GM12801 (cell line): Measurements from ENCODE around the gene LITAFD.

ENCODE experiments used
- CTCF ChIP-seq: IDR thresholded peaks from one replicate; pipeline ENCODE4 v1.5.1; 2011; ENCODE audit warnings: control low read depth; ENCODE audit not compliant: insufficient read length; ENCODE audit errors: extremely low read depth

Gene LITAFD

DNA sequence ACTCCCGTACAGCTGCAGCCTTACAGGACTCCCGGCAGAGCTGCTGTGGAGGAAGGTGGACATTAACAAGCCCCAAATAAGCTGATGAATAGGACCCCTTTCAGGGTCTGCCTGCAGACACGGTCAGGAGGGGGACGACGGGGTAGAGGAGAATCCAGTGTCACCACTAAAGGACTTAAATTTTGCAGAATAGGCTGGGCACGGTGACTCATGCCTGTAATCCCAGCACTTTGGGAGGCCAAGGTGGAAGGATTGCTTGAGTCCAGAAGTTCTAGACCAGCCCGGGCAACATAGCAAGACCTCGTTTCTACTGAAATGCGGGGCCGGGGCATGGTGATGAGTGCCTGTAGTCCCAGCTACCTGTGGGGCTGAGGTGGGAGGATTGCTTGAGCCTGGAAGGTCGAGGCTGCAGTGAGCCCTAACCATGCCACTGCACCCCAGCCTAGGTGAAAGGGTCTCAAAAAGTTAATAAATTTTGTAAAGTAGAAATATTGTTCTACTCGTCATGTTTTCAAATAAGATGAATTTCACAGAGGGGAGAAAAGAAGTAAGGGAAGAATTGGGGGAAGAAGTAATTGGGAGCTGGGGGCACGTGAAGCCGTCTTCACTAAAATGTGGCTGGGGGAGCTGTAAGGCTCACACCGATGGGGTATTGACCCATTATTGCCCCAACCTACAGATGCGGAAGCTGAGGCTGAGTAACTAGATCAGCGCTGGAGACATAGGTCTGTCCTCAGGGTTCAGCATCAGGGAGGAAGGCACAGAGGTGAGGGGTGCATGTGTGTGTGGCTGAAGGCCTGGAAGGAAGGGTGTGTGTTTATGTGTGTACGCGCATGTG lies 4.7 kb downstream of the LITAFD start:
- TF ChIP-seq CTCF = no peak

- TF ChIP-seq CTCF = no peak
These were observed 5.2 kb downstream of the LITAFD start for GRCh38 chr16:8887431-8887765.

DNA sequence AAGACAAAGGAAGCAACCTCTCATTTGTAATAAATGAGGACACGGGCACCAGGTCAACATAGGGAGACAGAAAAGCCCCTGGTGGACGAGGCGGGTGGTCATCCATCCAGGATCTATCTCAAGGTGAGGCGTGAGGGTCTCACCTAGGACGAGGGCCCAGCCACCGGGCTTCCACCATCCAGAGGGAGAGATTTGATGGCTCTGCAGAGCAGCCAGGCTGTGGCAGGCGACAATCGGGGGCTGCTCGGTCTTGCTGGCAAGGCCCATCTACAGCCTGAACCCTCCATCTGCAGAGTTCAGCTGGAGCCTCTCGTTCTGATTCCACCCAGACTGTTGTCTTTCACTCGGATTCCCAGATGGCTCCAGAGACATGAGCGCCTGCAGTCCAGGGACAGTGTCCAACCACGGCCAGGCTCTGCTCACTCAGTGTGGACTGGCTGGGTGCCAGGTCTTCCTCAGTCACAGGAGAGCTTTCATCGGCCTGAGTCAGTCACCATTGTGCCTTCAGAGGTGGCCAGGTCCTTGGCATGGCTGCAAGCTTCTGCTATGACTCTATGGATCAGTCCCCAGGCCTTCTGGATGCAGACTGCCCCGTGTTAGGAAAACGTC lies 5.9 kb downstream of the LITAFD start:
- no peak for TF ChIP-seq CTCF

DNA sequence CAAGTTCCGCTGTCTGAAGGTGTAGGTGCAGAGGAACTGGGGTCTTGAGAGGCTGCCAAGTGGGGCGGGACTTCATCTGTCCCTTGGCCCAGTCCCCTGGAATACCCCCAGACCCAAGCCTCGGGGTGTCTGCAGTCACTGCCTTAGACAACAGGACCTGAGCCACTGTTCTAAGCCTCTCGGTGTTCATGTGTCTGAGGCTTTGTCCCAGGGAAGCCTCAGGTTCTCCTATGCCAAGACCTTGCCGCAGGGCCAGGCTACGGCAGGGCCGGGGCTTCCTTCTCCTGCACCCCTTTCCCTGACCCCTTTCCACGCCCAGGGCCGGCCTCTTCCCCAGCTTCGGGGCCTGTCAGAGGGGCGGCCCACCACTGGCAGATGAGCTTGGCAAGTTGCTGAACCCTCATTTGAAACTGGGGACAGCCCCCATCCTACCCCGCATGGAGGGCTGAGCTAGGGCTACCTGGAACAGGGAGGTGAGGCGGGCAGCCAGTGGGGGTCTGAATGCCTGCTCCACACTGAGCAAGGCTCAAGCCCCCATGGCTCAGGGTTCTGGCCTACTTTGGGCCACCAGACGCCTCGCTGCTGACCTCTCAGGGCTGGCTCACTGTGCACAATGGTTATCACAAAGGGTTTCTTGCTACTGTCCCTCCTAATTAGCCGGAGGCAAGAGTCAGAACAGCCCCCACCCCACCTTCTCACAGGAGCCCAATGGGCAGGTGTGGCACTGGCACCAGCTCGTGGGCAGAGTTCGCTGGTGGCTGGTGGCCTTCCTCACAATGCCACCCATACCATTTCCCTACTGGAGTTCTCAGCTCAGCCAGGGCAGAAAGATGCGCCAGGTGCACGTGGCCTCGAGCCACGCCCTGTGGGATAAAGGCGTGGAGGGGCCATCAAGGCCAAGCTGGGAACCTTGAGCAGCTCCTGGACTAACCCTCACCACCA lies 7.1 kb downstream of the LITAFD start:
- no peak for TF ChIP-seq CTCF

GRCh38 chr16:8889893-8890548 lies 7.9 kb downstream of the LITAFD start:
- TF ChIP-seq CTCF = no peak

DNA sequence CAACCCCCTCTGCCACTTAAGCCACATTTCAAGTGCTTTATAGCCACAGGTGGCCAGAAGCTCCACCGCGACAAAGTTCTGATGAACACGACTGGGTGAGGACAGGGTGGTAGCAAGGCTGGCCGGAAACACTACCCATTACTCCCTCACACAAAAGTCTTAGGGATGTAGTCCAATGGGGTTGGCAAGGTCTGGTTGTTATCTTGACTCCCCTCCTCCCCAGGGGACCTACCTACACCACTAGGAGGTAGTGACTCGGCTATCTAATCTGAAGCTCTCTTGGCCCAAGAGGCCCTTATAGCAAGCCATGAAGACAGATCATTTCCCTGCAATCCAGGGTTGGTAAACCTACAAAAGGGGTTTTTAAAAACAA lies 8.4 kb downstream of the LITAFD start:
- no peak for TF ChIP-seq CTCF

DNA sequence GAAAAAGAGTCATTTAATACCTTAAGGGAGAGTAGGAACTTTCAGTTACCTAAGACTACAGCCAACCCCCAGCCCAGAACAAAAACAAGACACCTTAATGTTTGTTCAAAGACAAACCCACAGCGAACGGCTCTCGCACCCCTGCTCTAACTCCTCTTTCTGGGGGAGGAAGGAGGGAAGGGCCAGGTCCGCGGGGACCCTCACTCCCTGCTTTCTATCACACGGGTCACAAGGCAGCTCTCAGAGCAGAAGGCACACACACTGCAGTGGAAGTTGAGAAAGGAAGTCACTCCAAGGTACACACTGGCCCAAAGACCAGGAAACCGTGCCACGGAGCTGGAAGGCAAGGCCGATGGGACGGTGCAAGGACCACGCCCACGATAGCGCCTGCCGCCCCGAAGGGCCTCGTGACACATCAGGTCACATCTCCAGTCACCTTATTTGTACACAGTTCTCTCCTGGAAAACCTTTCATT lies 10.0 kb downstream of the LITAFD start:
- no peak for TF ChIP-seq CTCF
